GM19324 (cell line): ENCODE measurements around the gene LINGO4.
"Not testable (repeated sequence)": the region's sequence is repeated elsewhere in the genome, so short reads cannot be mapped to it uniquely, and the experiment has no call there.

Experiments used
- ATAC-seq: cut with Tn5 transposase; IDR thresholded peaks from one replicate; pipeline ENCODE4 v1.9.1; 2021; ENCODE audit warnings: mild to moderate bottlenecking, moderate library complexity; ENCODE audit not compliant: unreplicated experiment, low FRiP score

Gene LINGO4

DNA sequence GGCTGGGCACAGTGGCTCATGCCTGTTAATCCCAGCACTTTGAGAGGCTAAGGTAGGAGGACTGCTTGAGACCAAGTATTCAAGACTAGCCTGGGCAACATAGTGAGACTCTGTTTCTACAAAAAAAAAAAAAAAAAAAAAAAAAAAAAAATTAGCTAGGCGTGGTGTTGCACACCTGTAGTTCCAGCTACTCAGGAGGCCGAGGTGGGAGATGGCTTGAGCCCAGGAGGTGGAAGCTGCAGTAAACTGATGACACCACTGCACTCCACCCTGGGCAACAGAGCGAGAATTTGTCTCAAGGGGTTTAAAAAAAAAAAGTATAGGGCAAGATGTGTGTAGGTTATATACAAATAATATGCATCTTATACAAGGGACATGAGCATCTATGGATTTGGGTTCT lies 17.5 kb downstream of the LINGO4 start:
- ATAC-seq: no peak

GRCh38 chr1:151783796-151784195 lies 21.4 kb downstream of the LINGO4 start:
- no peak for ATAC-seq

- no peak for ATAC-seq
These were observed 22.5 kb downstream of the LINGO4 start for GRCh38 chr1:151782741-151783140.

- not testable (repeated sequence) for ATAC-seq
These were observed 23.2 kb downstream of the LINGO4 start for GRCh38 chr1:151782026-151782425.

GRCh38 chr1:151780736-151781135 lies 24.5 kb downstream of the LINGO4 start:
- ATAC-seq: not testable (repeated sequence)

- ATAC-seq: no peak
These were observed 25.4 kb downstream of the LINGO4 start for GRCh38 chr1:151779852-151780251.

DNA sequence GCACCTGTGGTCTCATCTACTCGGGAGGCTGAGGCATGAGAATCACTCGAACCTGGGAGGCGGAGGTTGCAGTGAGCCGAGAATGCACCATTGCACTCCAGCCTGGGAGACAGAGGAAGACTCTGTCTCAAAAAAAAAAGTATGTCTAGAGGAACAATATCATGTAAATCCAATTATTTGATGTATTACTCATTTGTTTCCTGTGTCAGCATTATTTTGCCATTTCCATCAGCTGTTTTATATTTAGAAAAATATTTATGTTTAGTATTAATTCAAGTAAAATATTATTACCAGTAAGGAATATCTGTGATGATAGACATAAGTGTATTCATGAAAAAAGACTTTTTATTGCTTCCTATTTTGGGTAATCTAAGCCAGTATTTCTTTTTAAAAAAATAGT lies 27.9 kb downstream of the LINGO4 start:
- no peak for ATAC-seq

- no peak for ATAC-seq
These were observed 28.6 kb downstream of the LINGO4 start for GRCh38 chr1:151776665-151777062.

- no peak for ATAC-seq
These were observed 29.1 kb downstream of the LINGO4 start for GRCh38 chr1:151775894-151776664.

DNA sequence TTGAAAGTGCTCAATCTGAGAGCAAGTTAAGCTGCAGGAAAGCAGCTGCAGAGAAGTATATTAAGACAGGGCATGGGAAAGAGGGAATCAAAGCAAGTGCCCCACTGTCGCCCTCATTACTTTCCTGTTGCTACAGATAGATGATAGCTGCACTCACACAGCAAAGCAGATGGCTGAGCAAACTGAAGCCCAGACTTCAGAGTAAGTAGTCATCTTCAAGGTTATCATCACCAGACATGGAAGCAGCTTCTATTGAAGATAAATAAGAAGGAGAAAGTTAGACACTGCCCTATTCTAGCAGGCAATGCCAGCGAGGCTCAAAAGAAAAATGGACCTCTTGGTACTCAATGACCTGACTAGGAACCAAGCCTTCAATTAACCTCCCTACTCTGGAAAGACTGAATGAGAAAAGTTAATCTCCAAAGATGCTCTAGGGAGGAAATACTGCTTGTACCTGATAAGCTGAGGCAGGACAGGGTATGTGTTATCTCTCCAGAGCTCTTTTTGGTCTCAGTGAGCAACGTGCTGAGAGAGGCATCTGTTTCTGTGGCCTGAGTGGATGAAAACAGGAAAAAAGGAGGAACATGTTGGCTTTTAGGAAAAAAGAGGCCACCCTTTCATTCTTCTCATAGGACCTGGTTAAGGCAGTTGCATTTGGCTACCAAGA lies 30.8 kb downstream of the LINGO4 start:
- no peak for ATAC-seq

DNA sequence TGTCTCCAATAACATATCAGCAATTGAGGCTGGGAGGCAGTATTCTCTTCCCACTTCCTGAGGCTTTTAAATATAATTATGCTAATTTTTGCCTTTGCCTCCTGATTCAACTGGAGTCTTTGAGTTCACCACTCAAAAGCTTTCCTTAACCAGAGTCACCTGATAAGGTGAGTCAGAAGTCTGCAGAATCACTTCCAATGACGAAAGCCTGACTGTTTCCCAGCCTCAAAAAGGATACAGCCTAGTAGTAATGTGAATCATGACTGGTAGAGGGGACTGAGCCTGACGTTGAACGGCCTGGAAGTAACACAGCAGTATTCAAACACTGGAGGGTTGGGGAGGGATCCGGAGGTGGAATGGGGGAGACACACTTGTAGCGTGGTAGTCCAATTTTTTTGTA lies 31.5 kb downstream of the LINGO4 start:
- ATAC-seq: no peak

DNA sequence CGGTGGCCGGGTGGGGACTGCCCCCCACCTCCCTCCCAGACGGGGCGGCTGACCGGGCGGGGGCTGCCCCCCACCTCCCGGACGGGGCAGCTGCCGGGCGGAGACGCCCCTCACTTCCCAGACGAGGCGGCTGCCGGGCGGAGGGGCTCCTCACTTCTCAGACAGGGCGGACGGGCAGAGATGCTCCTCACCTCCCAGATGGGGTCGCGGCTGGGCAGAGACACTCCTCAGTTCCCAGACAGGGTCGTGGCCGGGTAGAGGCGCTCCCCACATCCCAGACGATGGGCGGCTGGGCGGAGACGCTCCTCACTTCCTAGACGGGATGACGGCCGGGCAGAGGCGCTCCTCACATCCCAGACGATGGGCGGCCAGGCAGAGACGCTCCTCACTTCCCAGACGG lies 35.9 kb downstream of the LINGO4 start:
- not testable (repeated sequence) for ATAC-seq

DNA sequence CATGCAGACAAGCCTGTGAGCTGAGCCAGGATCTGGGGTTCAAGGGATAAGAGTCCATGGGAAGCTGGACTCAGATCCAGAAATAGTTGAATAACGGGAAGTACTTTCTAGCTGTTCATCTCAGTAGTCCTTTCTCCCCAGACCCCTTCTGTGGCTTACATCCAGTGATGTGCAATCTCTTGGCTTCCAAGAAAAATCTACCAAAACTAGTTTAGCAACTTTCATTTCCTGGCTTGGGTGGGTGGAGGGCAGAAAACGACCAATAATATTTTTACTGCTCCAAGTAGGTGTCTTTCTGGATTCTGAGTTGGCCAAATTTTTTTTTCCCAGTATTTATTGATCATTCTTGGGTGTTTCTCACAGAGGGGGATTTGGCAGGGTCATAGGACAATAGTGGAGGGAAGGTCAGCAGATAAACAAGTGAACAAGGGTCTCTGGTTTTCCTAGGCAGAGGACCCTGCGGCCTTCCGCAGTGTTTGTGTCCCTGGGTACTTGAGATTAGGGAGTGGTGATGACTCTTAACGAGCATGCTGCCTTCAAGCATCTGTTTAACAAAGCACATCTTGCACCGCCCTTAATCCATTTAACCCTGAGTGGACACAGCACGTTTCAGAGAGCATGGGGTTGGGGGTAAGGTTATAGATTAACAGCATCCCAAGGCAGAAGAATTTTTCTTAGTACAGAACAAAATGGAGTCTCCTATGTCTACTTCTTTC lies 36.7 kb downstream of the LINGO4 start:
- not testable (repeated sequence) for ATAC-seq

- ATAC-seq: no peak
These were observed 41.2 kb downstream of the LINGO4 start for GRCh38 chr1:151763990-151764389.

DNA sequence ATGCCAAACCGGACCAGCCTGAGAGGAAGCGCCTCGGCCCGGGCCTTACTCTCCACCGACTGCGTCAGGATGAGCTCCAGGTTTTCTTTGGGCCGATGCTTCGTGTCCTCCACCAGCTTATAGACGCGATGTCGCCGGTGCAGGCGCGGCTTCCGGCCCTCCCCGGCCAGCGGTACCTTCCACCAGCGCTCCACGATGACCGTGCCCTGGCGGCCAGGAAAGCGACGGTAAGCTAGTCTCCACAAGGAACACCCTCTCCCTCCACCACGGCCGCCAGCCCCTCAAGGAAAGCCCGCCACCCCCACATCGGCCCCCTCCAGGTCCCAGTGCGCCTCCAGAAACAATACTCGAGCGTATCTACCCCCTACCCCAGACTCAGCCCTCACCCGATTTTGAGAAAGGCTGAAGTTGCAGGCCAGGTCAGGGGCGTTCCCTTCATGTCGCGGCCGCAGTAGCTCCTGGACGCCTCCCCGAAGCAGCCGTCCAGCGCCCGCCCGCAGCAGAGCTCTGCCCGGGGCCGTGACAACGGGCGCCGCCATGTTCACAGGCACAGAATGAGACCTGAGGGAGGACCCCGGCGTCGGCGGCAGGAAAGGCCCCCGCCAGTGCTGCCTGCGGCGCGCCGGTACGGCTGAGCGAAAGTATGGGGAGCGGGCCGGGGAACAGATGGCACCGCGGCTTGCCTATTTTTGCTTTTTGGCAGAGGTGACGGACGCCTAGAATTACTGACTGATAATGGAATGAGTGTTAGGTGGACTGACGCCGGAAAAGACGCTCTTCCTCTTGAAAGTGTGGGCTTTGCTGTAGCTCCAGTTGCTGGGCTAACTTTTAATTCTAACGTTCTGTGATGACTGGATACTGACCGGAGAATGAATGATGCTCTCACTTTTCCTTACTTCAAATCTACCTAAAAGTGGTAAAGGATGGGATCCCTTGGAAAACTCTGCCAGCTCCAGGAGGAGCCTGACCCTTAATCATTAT lies 42.0 kb downstream of the LINGO4 start, which contains the start of gene MRPL9:
Gene MRPL9 (minus strand): TSS at position 556 of the 981 bp plus-strand sequence. CDS start 17 bp downstream, at position 539.
- ATAC-seq: peak; percentile 84

GRCh38 chr1:151760597-151761385 lies 44.4 kb downstream of the LINGO4 start:
- ATAC-seq: no peak

DNA sequence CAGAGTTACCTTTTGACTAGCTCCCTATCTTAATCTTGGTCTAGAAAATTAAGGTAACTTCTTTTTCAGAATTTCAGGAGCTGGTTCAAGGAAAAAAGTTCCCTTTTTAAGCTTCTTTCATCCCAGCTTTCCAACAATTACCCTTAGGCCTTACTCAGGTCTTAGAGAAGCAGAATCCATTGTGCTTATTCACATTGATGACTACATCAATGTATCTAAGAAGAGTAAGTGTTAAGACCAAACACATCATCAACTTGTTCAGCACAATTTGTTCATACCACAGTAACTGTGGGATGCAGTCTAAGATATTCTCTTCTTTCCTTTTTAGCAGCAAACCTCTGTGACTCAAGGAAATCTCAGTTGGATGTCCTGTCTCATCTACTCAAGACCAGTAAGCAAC lies 46.0 kb downstream of the LINGO4 start:
- ATAC-seq: no peak

DNA sequence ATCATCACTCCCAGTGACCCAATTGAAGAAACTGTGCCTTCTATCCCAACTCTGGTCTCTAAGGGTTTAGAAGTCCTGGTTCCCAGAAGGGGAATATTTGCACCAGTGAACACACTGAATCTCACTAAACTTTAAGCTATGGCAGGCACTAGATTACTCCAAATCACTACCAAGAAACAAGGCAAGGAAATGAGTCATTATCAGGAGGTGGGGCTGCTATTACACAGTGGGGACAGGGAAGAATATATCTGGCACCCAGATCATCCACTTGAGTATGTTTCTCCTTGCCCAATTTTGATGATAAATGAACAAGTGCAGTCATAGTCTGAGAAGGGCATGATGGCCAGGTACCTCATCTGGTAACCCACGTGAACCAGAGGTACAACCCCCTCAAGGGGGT lies 48.9 kb downstream of the LINGO4 start:
- no peak for ATAC-seq
